GM23338 (cell line): ENCODE data around the gene ANAPC13. TPM values are rescaled to one million over a fixed set of nuclear protein-coding genes. Genes with fewer than 3 reads are reported as not detected.

Experiments
- ATAC-seq: fragments of 200-7000 bp; cut with Tn5 transposase; 3 replicates; pipeline ENCODE4 v1.9.1; 2020
- DNase-seq: peaks from one replicate; pipeline ENCODE4 v3.0.0-alpha.2; 2015; ENCODE audit warnings: low spot score
- H2AFZ ChIP-seq: fragments of 200-600 bp; sonication (generic); 2 replicates; pipeline ENCODE4 v1.8.0; 2016; ENCODE audit warnings: antibody characterized with exemption, mild to moderate bottlenecking, moderate library complexity
- H3F3A ChIP-seq: fragments of 200-600 bp; sonication (generic); replicated peaks from 2 replicates; pipeline ENCODE4 v1.8.0; 2017; ENCODE audit warnings: antibody characterized with exemption, mixed run types, low read depth
- H3K27ac ChIP-seq: fragments of 200-600 bp; sonication (generic); 2 replicates; pipeline ENCODE4 v1.6.1; 2016; ENCODE audit warnings: low read depth
- H3K27me3 ChIP-seq: fragments of 200-600 bp; sonication (generic); 2 replicates; pipeline ENCODE4 v1.8.0; 2016; ENCODE audit warnings: mild to moderate bottlenecking, mixed run types, moderate library complexity; ENCODE audit not compliant: insufficient read depth
- H3K36me3 ChIP-seq: fragments of 200-600 bp; sonication (generic); 2 replicates; pipeline ENCODE4 v1.8.0; 2016; ENCODE audit warnings: mild to moderate bottlenecking; ENCODE audit not compliant: insufficient read depth
- H3K4me1 ChIP-seq: fragments of 200-600 bp; sonication (generic); 2 replicates; pipeline ENCODE4 v1.8.0; 2016; ENCODE audit warnings: mild to moderate bottlenecking, moderate library complexity; ENCODE audit not compliant: insufficient read depth
- H3K4me2 ChIP-seq: fragments of 200-600 bp; sonication (generic); 2 replicates; pipeline ENCODE4 v1.7.1; 2017; ENCODE audit warnings: mixed run types
- H3K4me3 ChIP-seq: fragments of 200-600 bp; sonication (generic); 2 replicates; pipeline ENCODE4 v1.6.1; 2016; ENCODE audit warnings: mixed run types
- H3K79me2 ChIP-seq: fragments of 200-600 bp; sonication (generic); replicated peaks from 2 replicates; pipeline ENCODE4 v1.8.0; 2017; ENCODE audit warnings: mild to moderate bottlenecking; ENCODE audit not compliant: insufficient read depth
- H3K9me2 ChIP-seq: fragments of 200-600 bp; sonication (generic); 2 replicates; pipeline ENCODE4 v1.8.0; 2017; ENCODE audit not compliant: insufficient read depth
- H4K20me1 ChIP-seq: fragments of 200-600 bp; sonication (generic); replicated peaks from 2 replicates; pipeline ENCODE4 v1.8.0; 2017; ENCODE audit warnings: mild to moderate bottlenecking; ENCODE audit not compliant: insufficient read depth
- H3K27ac Mint-ChIP-seq: 2 replicates; pipeline ENCODE4 v1.8.0; 2020; ENCODE audit warnings: inconsistent platforms, mild to moderate bottlenecking, moderate library complexity, mixed read lengths
- H3K27me3 Mint-ChIP-seq: 3 replicates; pipeline ENCODE4 v1.8.0; 2022; ENCODE audit warnings: low read depth, mild to moderate bottlenecking, moderate library complexity, mixed read lengths, inconsistent platforms; ENCODE audit not compliant: insufficient read depth, poor library complexity
- H3K36me3 Mint-ChIP-seq: 3 replicates; pipeline ENCODE4 v1.8.0; 2021; ENCODE audit warnings: low read depth, mild to moderate bottlenecking, inconsistent platforms, moderate library complexity, mixed read lengths
- H3K4me1 Mint-ChIP-seq: 3 replicates; pipeline ENCODE4 v1.8.0; 2020; ENCODE audit warnings: mild to moderate bottlenecking, inconsistent platforms, mixed read lengths
- H3K4me3 Mint-ChIP-seq: 3 replicates; pipeline ENCODE4 v1.8.0; 2021; ENCODE audit warnings: moderate library complexity, mild to moderate bottlenecking, inconsistent platforms, mixed read lengths
- H3K9me3 Mint-ChIP-seq: 3 replicates; pipeline ENCODE4 v1.8.0; 2020; ENCODE audit warnings: moderate library complexity, mild to moderate bottlenecking, inconsistent platforms, mixed read lengths
- CREB1 ChIP-seq: fragments of 250-450 bp; sonication (Bioruptor Pico); IDR thresholded peaks from 2 replicates; pipeline ENCODE4 v1.5.0; 2020; ENCODE audit warnings: low read depth, mild to moderate bottlenecking, moderate library complexity
- EZH2 ChIP-seq: fragments of 200-600 bp; sonication (generic); IDR thresholded peaks from one replicate; pipeline ENCODE4 v1.8.0; 2017; ENCODE audit warnings: antibody characterized with exemption, mild to moderate bottlenecking, low read depth; ENCODE audit not compliant: unreplicated experiment
- JUNB ChIP-seq: IDR thresholded peaks from one replicate; pipeline ENCODE4 v1.6.1; 2016; ENCODE audit warnings: antibody characterized with exemption; ENCODE audit not compliant: unreplicated experiment
- POLR2AphosphoS5 ChIP-seq: IDR thresholded peaks from 2 replicates; pipeline ENCODE4 v1.6.1; 2016; ENCODE audit warnings: antibody characterized with exemption, low read depth
- STAT1 ChIP-seq: IDR thresholded peaks from one replicate; pipeline ENCODE4 v1.6.1; 2016; ENCODE audit warnings: antibody characterized with exemption; ENCODE audit not compliant: unreplicated experiment
- ZNF114 ChIP-seq: fragments of 250-450 bp; sonication (Bioruptor Pico); IDR thresholded peaks from 2 replicates; pipeline ENCODE4 v1.5.0; 2020; ENCODE audit warnings: mild to moderate bottlenecking, moderate library complexity
- ZNF331 ChIP-seq: fragments of 250-450 bp; sonication (Bioruptor Pico); IDR thresholded peaks from 2 replicates; pipeline ENCODE4 v1.5.0; 2020; ENCODE audit warnings: low read depth, mild to moderate bottlenecking, moderate library complexity
- polyA plus RNA-seq: library from polyadenylated mRNA; unstranded; fragments of >200 nt; fragmentation: Nextera tagmentation; extraction: Ambion mirVana; gene quantifications from 2 replicates; pipeline ENCODE4 v1.2.1, GENCODE V29; 2016
- total RNA-seq: library from RNA; depleted of rRNA; stranded (reverse); fragments of >200 nt; shearing (Covaris generic); gene quantifications from 2 replicates; pipeline ENCODE4 v1.2.3, GENCODE V29; 2014
- TF ChIP-seq, protein P1 (sequence below): fragments of 250-450 bp; sonication (Bioruptor Pico); IDR thresholded peaks from 2 replicates; pipeline ENCODE4 v1.5.0; 2020; ENCODE audit warnings: mild to moderate bottlenecking, moderate library complexity
- TF ChIP-seq, protein P2 (sequence below): IDR thresholded peaks from 2 replicates; pipeline ENCODE4 v1.6.1; 2016; ENCODE audit warnings: antibody characterized with exemption
- TF ChIP-seq, protein P3 (sequence below), 2 experiments: fragments of 200-600 bp in 1 of 2; sonication (generic) in 1 of 2; conservative IDR thresholded peaks; 2 replicates each; pipeline versions ENCODE4 v1.5.1 to v1.6.1; 2016 to 2017; ENCODE audit warnings: antibody characterized with exemption in 2 of 2, low read depth in 2 of 2, mild to moderate bottlenecking in 2 of 2, moderate library complexity in 1 of 2
- TF ChIP-seq, protein P4 (sequence below): IDR thresholded peaks from one replicate; pipeline ENCODE4 v1.6.1; 2018; ENCODE audit warnings: antibody characterized with exemption; ENCODE audit not compliant: unreplicated experiment

The ANAPC13 gene
- total and polyA plus RNA-seq, 2 experiments from 2014 or later, result 44.4 to 76.8 TPM

DNA sequence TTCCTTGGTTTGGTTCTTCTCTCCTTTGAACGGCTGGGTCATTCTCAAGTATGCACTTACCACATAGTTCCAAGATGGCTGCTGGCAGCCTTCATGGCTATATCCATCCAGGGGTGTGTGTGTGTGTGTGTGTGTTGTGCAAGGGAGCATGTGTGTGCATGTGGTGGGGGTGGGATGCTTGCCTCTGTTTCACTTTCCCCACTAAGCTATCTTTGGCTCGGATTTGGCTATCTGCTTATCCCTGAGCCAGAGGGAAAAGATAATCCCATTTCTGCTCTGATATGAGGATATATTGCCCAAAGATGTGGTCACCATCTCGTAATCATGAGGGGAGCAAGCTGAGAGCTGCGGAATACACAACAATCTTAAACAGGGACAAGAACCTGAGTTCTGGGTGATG lies 26.2 kb downstream of the ANAPC13 start (continued):
- TF ChIP-seq, protein P1, sequence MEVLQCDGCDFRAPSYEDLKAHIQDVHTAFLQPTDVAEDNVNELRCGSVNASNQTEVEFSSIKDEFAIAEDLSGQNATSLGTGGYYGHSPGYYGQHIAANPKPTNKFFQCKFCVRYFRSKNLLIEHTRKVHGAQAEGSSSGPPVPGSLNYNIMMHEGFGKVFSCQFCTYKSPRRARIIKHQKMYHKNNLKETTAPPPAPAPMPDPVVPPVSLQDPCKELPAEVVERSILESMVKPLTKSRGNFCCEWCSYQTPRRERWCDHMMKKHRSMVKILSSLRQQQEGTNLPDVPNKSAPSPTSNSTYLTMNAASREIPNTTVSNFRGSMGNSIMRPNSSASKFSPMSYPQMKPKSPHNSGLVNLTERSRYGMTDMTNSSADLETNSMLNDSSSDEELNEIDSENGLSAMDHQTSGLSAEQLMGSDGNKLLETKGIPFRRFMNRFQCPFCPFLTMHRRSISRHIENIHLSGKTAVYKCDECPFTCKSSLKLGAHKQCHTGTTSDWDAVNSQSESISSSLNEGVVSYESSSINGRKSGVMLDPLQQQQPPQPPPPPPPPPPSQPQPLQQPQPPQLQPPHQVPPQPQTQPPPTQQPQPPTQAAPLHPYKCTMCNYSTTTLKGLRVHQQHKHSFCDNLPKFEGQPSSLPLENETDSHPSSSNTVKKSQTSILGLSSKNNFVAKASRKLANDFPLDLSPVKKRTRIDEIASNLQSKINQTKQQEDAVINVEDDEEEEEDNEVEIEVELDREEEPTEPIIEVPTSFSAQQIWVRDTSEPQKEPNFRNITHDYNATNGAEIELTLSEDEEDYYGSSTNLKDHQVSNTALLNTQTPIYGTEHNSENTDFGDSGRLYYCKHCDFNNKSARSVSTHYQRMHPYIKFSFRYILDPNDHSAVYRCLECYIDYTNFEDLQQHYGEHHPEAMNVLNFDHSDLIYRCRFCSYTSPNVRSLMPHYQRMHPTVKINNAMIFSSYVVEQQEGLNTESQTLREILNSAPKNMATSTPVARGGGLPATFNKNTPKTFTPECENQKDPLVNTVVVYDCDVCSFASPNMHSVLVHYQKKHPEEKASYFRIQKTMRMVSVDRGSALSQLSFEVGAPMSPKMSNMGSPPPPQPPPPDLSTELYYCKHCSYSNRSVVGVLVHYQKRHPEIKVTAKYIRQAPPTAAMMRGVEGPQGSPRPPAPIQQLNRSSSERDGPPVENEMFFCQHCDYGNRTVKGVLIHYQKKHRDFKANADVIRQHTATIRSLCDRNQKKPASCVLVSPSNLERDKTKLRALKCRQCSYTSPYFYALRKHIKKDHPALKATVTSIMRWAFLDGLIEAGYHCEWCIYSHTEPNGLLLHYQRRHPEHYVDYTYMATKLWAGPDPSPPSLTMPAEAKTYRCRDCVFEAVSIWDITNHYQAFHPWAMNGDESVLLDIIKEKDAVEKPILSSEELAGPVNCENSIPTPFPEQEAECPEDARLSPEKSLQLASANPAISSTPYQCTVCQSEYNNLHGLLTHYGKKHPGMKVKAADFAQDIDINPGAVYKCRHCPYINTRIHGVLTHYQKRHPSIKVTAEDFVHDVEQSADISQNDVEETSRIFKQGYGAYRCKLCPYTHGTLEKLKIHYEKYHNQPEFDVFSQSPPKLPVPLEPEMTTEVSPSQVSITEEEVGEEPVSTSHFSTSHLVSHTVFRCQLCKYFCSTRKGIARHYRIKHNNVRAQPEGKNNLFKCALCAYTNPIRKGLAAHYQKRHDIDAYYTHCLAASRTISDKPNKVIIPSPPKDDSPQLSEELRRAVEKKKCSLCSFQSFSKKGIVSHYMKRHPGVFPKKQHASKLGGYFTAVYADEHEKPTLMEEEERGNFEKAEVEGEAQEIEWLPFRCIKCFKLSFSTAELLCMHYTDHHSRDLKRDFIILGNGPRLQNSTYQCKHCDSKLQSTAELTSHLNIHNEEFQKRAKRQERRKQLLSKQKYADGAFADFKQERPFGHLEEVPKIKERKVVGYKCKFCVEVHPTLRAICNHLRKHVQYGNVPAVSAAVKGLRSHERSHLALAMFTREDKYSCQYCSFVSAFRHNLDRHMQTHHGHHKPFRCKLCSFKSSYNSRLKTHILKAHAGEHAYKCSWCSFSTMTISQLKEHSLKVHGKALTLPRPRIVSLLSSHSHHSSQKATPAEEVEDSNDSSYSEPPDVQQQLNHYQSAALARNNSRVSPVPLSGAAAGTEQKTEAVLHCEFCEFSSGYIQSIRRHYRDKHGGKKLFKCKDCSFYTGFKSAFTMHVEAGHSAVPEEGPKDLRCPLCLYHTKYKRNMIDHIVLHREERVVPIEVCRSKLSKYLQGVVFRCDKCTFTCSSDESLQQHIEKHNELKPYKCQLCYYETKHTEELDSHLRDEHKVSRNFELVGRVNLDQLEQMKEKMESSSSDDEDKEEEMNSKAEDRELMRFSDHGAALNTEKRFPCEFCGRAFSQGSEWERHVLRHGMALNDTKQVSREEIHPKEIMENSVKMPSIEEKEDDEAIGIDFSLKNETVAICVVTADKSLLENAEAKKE (CRISPR knock-in tag), result no peak
- TF ChIP-seq EZH2 (no peak), POLR2AphosphoS5 (no peak)

DNA sequence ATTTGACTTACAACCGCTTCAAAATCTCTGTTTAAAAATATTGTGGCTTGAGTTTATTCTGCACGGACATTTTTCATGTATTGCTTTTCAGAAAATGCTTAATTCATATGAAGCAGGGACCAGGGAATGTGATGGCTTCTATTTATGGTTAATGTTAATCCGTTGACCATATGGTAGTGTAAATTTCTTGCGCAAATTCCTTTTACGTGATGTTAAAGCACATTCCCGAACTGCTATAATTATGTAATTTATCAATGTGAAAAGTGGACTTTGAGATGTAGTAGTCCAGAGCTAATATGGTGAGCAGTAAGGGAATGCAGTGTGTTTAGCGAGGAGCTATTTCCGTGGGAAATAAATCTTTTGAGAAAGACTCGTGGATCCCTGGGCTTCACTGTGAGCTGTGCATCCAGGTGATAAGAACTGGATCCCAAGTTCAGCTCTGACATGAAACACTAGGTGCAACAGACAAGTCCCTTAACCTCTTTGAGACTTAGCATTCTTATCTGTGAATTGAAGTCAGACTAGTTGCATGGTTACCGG lies 27.3 kb downstream of the ANAPC13 start:
- H3K9me3 Mint-ChIP-seq, result no peaks in the 10 kb centered on the region
- no peak overlapping the region for H3K4me3 Mint-ChIP-seq
- no peaks in the 10 kb centered on the region for H3K79me2 ChIP-seq
- no peak overlapping the region for H2AFZ ChIP-seq
- no peaks in the 10 kb centered on the region for H3K9me2 ChIP-seq
- peaks cover 18% of the 10 kb centered on the region for H3K4me1 Mint-ChIP-seq
- no peak for DNase-seq
- H3F3A ChIP-seq, result peaks cover 5% of the 10 kb centered on the region; the same call in 1 of the 2 replicates
- H3K36me3 Mint-ChIP-seq, result no peaks in the 10 kb centered on the region
- H4K20me1 ChIP-seq, result no peaks in the 10 kb centered on the region
- no peak overlapping the region for H3K4me3 ChIP-seq
- H3K27me3 ChIP-seq, result no peaks in the 10 kb centered on the region
- peaks cover 10% of the 10 kb centered on the region for H3K27me3 Mint-ChIP-seq
- no peaks in the 10 kb centered on the region for H3K36me3 ChIP-seq
- H3K4me2 ChIP-seq, result no peak overlapping the region
- no peak for ATAC-seq
- H3K27ac ChIP-seq, result no peak overlapping the region
- no peak overlapping the region for H3K27ac Mint-ChIP-seq
- H3K4me1 ChIP-seq, result peaks cover 17% of the 10 kb centered on the region
- TF ChIP-seq, protein P2, sequence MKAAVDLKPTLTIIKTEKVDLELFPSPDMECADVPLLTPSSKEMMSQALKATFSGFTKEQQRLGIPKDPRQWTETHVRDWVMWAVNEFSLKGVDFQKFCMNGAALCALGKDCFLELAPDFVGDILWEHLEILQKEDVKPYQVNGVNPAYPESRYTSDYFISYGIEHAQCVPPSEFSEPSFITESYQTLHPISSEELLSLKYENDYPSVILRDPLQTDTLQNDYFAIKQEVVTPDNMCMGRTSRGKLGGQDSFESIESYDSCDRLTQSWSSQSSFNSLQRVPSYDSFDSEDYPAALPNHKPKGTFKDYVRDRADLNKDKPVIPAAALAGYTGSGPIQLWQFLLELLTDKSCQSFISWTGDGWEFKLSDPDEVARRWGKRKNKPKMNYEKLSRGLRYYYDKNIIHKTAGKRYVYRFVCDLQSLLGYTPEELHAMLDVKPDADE, result no peak
- TF ChIP-seq, protein P3, sequence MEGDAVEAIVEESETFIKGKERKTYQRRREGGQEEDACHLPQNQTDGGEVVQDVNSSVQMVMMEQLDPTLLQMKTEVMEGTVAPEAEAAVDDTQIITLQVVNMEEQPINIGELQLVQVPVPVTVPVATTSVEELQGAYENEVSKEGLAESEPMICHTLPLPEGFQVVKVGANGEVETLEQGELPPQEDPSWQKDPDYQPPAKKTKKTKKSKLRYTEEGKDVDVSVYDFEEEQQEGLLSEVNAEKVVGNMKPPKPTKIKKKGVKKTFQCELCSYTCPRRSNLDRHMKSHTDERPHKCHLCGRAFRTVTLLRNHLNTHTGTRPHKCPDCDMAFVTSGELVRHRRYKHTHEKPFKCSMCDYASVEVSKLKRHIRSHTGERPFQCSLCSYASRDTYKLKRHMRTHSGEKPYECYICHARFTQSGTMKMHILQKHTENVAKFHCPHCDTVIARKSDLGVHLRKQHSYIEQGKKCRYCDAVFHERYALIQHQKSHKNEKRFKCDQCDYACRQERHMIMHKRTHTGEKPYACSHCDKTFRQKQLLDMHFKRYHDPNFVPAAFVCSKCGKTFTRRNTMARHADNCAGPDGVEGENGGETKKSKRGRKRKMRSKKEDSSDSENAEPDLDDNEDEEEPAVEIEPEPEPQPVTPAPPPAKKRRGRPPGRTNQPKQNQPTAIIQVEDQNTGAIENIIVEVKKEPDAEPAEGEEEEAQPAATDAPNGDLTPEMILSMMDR (conservative IDR thresholded peaks at IDR 0.05; ENCODE audit: low read depth in 2 of 2), result no peak
- TF ChIP-seq, protein P4, sequence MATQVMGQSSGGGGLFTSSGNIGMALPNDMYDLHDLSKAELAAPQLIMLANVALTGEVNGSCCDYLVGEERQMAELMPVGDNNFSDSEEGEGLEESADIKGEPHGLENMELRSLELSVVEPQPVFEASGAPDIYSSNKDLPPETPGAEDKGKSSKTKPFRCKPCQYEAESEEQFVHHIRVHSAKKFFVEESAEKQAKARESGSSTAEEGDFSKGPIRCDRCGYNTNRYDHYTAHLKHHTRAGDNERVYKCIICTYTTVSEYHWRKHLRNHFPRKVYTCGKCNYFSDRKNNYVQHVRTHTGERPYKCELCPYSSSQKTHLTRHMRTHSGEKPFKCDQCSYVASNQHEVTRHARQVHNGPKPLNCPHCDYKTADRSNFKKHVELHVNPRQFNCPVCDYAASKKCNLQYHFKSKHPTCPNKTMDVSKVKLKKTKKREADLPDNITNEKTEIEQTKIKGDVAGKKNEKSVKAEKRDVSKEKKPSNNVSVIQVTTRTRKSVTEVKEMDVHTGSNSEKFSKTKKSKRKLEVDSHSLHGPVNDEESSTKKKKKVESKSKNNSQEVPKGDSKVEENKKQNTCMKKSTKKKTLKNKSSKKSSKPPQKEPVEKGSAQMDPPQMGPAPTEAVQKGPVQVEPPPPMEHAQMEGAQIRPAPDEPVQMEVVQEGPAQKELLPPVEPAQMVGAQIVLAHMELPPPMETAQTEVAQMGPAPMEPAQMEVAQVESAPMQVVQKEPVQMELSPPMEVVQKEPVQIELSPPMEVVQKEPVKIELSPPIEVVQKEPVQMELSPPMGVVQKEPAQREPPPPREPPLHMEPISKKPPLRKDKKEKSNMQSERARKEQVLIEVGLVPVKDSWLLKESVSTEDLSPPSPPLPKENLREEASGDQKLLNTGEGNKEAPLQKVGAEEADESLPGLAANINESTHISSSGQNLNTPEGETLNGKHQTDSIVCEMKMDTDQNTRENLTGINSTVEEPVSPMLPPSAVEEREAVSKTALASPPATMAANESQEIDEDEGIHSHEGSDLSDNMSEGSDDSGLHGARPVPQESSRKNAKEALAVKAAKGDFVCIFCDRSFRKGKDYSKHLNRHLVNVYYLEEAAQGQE, result no peak
- TF ChIP-seq CREB1 (CRISPR knock-in tag) (no peak), STAT1 (no peak), EZH2 (no peak), JUNB (no peak), POLR2AphosphoS5 (no peak), ZNF331 (no peak), ZNF114 (CRISPR knock-in tag) (no peak)
